OCI-LY7 (cell line): ENCODE measurements around the gene DNHD1.

Experiments used
- CTCF ChIP-seq: fragments of 200-600 bp; sonication (generic); conservative IDR thresholded peaks from 2 replicates; pipeline ENCODE4 v1.5.1; 2014; ENCODE audit warnings: mild to moderate bottlenecking, antibody characterized with exemption, low read length, moderate library complexity, mixed read lengths
- EZH2phosphoT487 ChIP-seq: fragments of 200-600 bp; sonication (generic); IDR thresholded peaks from 2 replicates; pipeline ENCODE4 v1.6.1; 2018; ENCODE audit warnings: low read depth, borderline replicate concordance, mild to moderate bottlenecking, mixed run types, antibody characterized with exemption, low read length, moderate library complexity, mixed read lengths

- TF ChIP-seq CTCF (no peak), EZH2phosphoT487 (no peak)
These were observed 38.0 kb upstream of the DNHD1 start for GRCh38 chr11:6459099-6459450.
